Middle frontal gyrus (tissue), 1 donor: ENCODE data around the gene POLR1D.

ENCODE experiments used
- DNase-seq: peaks from one replicate; pipeline ENCODE4 v3.0.0-alpha.2; 2015; ENCODE audit warnings: low spot score; ENCODE audit errors: extremely low spot score

POLR1D gene

GRCh38 chr13:27638521-27638920 is 16.8 kb downstream of the POLR1D start:
- no peak for DNase-seq

- no peak for DNase-seq
Observed at GRCh38 chr13:27639186-27639585, 17.5 kb downstream of the POLR1D start.

- DNase-seq, result no peak
Observed at GRCh38 chr13:27641711-27642502, 20.2 kb downstream of the POLR1D start.

- no peak for DNase-seq
Observed at GRCh38 chr13:27643334-27644132, 21.8 kb downstream of the POLR1D start.

GRCh38 chr13:27644302-27644701 is 22.6 kb downstream of the POLR1D start:
- no peak for DNase-seq

GRCh38 chr13:27650312-27650711 is 28.6 kb downstream of the POLR1D start:
- DNase-seq, result no peak

- no peak for DNase-seq
Observed at GRCh38 chr13:27654059-27654458, 32.4 kb downstream of the POLR1D start.

- DNase-seq, result no peak
Observed at GRCh38 chr13:27654816-27655215, 33.1 kb downstream of the POLR1D start.

GRCh38 chr13:27657724-27658123 is 36.0 kb downstream of the POLR1D start:
- DNase-seq, result no peak

- DNase-seq, result no peak
Observed at GRCh38 chr13:27658546-27658945, 36.9 kb downstream of the POLR1D start.

GRCh38 chr13:27659145-27659865 is 37.6 kb downstream of the POLR1D start:
- DNase-seq, result no peak

- DNase-seq, result no peak
Observed at GRCh38 chr13:27660511-27660910, 38.8 kb downstream of the POLR1D start.

- no peak for DNase-seq
Observed at GRCh38 chr13:27661017-27661416, 39.3 kb downstream of the POLR1D start.

- no peak for DNase-seq
Observed at GRCh38 chr13:27662738-27663470, 41.2 kb downstream of the POLR1D start.

GRCh38 chr13:27663947-27664346 is 42.3 kb downstream of the POLR1D start:
- DNase-seq, result no peak

- DNase-seq, result no peak
Observed at GRCh38 chr13:27665333-27665732, 43.6 kb downstream of the POLR1D start.

- no peak for DNase-seq
Observed at GRCh38 chr13:27665761-27666160, 44.1 kb downstream of the POLR1D start.

- no peak for DNase-seq
Observed at GRCh38 chr13:27666951-27667350, 45.3 kb downstream of the POLR1D start.

GRCh38 chr13:27667946-27668345 is 46.3 kb downstream of the POLR1D start:
- no peak for DNase-seq

- DNase-seq, result no peak
Observed at GRCh38 chr13:27670861-27671260, 49.2 kb downstream of the POLR1D start.

- DNase-seq, result no peak
Observed at GRCh38 chr13:27672025-27672424, 50.3 kb downstream of the POLR1D start.
